Measurements from ENCODE around the gene PPP1R26.
"Not testable (repeated sequence)": the region's sequence is repeated elsewhere in the genome, so short reads cannot be mapped to it uniquely, and the experiment has no call there.

PPP1R26 gene

DNA sequence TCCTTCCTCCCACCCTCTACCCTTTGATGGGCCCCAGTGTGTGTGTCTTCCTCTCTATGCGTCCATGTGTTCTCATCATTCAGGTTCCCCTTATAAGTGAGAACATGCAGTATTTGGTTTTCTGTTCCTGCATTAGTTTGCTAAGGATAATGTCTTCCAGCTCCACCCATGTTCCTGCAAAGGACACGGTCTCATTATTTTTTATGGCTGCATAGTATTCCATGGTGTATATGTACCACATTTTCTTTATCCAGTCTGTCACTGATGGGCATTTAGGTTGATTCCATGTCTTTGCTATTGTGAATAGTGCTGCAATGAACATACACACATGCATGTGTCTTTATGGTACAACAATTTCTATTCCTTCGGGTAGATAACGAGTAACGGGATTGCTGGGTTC lies 21.1 kb upstream of the PPP1R26 start:
- DNase-seq (ENCODE audit: low read depth, low spot score), result not testable (repeated sequence)

DNA sequence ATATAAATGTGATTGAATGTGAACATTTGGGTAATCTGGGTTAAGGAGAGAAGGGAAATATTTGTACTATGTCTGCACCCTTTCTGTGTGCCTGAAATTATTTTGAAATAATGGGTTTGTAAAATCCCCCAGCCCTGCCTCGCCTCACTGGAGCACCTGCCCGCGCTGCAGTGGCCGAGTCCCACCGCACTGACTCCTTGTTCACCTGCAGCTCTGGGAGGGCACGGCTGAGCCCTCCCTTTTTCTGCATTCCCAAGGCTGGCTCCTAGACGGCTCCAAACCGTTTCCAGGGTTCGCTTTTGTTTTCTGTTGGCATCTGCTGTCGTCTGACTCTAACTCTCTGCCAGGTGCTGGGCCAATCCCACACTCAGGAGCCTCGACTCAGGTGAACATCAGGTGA lies 17.6 kb upstream of the PPP1R26 start:
- no peak for DNase-seq (ENCODE audit: low read depth, low spot score)

DNA sequence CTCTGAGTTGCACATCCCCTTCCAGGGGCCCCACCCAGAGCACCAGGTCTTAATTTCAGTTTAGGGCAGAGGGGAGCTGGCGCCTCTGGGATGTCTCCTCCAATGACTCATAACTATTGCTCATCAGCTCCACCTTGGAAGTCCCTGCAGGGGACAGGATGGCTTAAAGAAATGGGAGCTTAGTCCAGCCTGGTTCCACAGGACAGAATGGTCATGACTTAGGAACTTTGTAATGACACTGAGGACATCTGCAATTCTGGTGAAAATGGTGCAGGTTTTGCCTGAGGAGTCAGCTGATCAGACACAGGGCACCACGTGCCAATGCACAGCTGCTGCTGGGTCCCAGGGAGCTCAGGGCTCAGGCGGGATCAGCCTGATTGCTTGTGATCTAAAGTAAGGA lies 16.4 kb upstream of the PPP1R26 start:
- DNase-seq (ENCODE audit: low read depth, low spot score), result no peak

DNA sequence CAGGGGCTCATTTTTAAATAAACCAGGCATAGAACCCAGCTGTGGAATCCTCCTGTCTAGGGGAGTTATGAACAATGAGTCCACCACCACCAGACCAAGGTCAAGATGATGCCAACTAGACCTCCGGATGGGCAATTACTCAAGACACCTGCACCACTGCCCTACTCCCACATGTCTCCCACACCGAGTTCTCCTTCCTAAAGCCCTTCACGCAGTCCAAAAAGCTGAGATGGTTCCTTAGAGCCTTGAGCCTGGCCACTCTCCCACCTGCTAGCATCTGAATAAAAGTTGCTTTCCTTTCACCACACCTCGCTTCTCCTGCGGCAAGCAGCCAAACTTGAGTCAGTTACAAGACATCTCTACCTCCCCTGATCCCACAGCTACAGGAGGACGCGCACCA lies 15.4 kb upstream of the PPP1R26 start:
- no peak for DNase-seq (ENCODE audit: low read depth, low spot score)

DNA sequence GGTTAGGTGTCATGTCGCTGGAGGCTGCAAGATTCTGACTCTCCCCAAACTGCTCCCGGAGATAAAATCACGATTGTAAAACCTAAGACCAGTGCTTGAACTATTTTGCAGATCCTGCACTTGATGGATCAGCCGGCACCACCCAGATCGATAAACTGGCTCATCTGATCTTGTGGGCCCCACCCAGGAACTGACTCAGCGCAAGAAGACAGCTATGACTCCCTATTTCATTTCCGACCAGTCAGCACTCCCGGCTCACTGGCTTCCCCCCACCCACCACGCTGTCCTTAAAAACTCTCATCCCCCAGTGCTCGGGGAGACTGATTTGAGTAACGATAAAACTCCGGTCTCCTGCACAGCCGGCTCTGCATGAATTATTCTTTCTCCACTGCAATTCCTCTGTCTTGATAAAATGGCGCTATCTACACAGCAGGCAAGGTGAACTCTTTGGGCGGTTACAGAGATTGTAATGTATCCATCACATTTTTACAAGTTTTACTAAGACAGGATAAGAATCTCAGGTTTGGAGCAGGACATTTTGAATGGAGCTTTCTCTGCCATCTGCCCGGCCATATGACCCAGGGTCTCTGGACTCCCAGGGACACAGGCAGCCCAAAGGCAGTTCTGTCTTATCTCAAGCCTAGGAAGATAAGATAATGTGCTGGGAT lies 10.6 kb upstream of the PPP1R26 start:
- DNase-seq (ENCODE audit: low read depth, low spot score), result peak; percentile 22

DNA sequence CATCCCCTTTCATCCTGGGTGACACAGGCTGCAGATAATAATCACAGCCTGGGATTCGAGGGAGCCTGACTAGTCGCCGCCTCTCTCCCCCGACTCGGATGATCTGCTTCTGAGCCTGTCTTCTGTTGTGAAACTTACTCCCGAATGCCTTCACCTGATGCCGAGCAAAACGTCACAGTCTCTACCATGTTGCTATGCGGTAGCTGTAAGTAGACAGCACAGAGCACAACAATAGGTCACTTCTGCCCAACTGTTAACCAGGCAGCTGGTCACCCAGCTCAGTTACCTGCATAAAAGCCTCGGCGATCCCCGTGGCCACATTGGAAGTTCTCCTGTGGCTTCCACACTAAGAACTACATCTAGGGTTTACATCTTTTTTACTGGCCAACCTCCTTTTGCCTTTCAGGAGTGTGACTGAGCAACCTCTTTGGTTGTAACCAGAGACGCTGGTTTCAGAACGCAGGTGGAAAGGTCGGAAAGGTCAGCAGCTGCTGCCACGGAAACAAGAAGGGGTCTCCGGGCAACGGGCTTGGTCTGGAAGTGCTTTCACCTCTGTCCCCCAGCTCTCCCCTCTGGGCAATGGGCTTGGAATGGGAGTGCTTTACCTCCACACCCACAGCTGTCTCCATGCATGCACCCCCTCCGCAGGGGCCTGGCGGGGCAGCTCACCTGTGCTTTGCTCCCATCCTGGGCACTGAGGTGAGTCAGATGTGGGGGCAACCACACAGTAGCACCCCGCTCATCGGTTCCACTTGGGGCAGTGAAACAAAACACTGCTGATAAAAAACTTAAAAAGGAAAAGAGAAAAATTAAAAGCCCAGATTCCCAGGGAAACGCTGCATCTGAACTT lies 7.6 kb upstream of the PPP1R26 start:
- DNase-seq (ENCODE audit: low read depth, low spot score), result no peak

DNA sequence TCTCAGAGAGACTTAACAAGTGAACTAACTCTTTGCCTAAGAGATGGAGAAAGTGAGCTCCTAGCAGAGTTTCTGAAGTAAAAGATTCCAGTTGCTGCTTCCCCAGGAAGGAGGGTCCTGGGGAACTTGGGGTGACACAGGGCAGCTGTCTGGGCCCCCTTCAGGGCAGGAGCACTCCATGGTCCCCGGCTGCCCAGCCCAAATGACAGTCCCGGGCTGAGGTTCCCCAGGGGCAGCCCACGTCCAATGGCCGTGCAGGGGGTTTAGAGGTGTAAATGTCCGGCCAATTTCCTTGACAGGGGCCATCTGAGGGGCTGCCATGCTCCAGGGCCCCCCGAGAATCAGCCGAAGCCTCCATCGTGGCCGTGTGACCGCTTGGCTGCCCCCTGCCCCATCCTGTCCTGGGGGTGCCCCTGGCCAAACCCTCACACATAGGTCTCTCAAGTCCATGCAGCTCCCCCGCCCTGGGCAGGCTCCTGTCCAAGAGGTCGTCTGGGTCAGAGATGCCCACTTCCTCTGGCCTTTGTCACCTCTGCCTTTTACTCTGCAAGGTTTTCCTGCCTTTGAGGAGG lies 5.5 kb upstream of the PPP1R26 start:
- no peak for DNase-seq (ENCODE audit: low read depth, low spot score)

DNA sequence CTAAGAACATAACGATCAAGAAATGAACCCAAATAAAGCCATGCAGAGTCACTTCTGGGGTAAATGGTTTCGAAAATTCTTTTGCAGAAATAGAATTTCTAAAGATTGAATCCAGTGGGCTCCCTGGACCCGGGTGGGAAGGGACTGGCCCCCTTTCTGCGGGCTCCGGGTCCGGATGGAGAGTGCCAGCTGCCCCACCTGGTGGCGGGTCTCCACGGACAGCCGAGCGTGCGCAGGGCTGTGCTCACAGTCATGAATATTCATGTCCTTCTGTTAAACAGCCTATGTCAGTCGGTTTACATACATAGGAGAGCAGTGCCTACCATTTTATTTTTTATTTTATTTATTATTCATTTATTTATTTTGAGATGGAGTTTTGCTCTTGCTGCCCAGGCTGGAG lies 4.7 kb upstream of the PPP1R26 start:
- DNase-seq (ENCODE audit: low read depth, low spot score), result no peak

DNA sequence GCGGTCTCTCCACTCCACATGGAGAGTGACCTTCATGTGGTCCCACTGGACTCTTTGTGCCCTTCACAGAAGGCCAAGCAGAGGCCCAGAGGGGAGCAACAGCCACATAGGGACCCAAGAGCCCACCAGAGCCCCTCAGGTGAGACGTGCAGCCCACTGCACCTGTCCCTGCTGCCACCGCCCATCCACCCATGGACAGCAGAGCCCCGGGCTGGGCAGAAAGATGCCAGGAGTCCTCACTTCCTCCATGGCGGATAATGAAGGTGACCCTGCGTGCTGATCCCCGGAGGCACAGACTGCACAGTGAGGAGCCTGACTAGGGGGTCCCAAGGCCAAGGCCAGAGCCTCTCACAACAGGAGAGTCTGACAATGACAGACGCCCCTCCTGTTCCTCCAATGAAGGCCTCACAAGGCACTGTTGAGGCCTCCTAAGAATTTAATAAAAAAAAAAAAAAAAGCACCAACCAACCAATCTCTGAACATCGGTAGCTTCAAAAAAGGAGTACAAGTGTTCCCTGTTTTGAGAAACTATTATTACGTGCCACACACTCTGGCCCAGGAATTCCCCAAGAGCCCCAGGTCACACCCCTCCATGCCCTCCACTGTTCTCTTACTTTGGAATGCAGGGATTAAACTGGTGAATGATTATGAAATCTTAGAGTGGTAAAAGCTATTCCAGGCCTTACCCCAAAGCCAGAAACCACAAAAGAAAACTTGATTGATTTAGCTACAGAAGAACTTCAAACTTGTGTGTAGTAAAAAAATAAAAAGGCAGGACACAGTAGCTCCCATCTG lies 2.8 kb upstream of the PPP1R26 start:
- no peak for DNase-seq (ENCODE audit: low read depth, low spot score)

DNA sequence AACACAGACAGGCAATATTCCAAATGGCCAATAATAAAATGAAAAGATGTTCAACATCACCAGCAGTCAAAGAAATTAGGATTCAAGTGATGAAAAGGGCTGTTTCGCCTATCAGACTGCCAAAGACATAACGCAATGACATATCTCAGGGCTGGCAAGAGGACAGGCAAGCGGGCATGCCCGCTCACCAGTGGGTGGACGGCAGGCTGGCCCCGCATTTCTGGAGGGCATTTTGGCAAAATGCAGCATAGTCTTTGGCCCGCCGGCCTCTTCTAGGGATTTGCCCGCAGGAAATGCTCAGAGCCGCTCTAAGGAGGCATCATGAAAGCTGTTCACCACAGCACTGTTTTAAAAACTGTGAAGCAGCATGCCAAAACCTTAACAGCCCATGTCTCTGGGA lies 1.4 kb upstream of the PPP1R26 start:
- no peak for DNase-seq (ENCODE audit: low read depth, low spot score)

DNA sequence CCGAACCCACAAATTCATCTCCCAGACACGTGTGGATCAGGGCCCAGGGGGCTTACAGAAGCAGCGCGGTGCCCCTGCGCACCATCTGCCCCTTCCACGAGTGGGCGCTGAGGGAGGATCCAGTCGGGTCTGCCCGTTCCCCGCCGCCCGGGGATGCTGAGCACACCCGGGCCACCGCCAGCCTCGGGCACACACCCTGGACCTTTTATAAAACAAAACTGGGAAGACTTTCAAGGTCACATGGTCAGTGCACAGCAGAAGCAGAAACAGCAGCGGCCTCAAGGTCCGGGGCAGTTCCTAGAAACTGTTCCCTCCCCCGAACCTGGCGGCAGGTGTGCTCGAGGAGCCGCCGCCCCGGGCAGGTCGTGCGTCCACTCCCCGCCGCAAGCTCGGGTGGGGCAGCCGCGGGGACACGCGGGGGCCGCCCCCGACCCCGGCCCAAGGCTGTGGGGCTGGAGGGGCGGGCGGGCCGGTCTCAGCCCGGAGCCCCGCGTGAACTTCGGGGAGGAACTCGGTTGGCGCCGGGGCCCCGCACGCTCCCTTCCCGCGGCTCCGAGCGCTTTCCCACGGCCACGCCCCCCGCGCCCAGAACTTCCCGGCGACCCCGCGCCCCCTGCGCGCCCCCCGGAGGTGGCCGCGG lies 633 bp upstream of the PPP1R26 start:
- DNase-seq (ENCODE audit: low read depth, low spot score), result no peak

DNA sequence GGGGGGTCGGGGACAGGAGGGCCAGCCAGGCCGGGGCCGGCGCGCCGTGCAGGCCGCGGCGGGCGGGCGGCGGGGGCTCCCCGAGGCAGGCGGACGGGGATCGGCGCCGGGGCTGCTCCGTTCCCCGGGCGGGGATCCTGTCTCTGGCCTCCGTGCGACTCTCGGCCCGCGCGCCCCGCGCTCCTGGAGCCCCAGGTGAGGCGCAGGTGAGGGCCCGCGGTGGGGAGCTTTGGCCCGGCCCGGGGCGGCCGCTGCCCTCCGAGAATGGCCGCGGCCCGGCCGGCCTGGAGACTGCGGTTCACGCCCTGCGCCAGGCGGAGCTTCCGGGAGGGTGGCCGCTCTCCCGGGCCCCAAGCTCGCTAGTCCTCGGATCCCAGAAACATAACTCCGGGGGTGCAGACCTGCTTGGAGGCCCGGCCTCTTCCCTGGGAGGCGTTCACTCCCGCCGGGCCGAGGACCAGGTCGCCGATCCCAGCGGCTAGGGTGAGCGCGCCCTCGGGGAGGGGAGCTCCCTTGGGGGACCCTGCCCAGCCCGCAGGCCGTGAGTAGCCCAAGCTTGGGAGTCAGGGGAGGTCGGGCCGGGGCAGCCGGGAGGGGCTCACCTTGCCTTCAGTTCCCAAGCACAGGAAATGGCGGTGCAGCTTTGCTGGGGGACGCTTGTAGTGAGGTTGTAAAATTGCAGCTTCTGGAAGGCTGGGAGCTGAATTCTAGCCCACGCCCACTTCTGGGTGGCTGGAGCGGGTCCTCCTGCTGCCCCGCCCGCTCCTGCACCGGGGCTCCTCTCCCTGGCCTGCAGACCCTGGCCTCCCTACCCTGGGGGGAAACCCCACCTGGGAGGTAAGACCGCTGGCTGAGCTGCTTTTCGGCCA lies 723 bp downstream of the PPP1R26 start:
- no peak for DNase-seq (ENCODE audit: low read depth, low spot score)

DNA sequence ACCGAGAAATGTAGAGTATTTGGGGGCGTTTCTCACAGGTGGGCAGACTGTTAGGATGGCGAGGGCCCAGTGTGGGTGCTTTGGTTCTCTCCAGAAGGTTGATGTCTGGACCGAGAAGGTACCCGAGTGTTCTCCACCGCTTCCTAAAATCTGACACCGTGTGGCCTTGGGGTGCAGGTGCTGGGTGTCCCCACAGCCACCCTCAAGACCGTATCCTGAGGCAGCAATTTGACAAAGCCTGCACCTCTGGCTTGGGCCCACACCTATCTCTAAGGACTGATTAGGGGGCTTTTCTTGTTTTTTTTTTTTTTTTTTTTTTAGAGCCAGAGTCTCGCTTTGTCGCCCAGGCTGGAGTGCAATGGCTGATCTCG lies 1.3 kb downstream of the PPP1R26 start:
- DNase-seq (ENCODE audit: low read depth, low spot score), result no peak

DNA sequence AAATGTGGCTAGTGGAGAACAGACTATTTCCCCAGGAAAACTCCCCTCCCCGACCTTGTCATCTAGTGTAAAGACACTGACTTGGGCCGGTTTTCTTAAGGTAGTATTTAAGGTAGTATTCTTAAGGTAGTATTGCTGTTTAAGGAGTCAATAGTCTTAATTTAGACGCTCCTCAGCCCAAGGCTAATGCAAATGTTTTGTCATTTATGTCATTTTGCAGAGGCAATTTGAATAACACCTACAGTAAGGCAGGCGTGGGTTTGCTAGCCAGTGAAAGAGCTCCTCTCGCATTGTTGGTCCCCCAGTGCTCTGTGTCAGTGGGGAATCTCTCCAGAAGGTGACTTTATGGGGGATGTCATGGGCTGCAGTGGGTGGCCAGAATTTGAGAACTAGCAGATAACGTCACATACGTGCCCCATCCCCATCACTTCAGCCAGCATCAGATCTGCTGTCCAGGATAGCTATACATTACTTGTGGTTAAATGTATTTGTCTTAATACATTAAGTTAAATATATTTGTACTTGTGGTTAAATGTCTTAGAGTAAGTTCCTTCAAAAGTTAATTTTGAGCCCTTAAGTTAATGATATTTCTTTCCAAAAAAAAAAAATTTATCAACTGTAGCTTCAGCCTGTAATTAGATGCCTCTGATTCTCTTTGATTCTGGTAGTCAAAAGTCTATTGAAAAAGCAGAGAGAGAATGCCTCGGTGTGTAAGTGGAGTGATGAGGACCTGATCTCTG lies 2.6 kb downstream of the PPP1R26 start:
- no peak for DNase-seq (ENCODE audit: low read depth, low spot score)

DNA sequence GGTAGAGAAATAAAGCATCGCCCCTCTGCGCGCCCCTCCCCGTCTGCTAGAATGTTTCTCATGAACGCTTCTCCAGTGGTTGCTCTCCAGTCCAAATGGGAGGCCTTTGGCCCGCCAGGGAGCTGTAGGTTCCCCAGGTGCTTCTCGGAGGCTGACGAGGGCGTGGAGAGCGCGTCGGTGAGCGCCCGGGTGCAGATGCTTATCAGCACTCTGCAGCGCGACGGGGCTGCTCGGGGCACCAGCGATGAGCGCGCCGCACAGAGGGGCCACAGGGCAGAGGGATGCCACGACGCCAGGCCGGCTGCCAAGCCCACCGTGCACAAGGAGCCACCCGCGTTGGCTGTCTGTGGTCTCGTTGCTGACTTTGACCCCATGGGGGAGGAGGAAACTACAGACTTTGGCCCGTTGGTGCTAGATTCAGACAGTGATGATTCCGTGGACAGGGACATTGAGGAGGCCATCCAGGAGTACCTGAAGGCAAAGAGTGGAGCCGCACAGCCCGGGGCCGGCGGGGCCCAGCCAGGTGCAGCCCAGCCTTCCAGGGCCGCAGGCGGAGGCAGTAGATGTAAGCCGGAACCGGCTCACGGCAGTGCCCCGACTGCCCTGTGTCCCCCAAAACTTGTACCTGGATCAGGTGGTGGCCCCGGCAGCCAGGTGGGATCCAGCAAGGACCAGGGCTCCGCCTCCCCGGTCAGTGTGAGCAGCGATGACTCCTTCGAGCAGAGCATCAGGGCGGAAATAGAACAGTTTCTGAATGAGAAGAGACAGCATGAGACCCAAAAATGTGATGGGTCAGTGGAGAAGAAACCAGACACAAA lies 5.1 kb downstream of the PPP1R26 start:
- no peak for DNase-seq (ENCODE audit: low read depth, low spot score)

DNA sequence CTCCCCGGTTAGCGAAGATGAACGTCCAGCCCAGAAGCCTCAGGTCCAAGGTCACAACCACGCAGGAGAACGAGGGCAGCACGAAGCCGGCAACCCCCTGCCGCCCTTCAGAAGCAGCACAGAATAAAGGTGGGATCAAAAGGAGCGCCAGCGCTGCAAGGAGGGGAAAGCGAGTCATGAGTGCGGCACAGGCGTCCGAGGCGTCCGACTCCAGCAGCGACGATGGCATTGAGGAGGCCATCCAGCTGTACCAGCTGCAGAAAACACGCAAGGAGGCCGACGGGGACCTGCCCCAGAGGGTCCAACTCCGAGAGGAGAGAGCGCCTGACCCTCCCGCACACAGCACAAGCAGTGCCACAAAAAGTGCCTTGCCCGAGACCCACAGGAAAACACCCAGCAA lies 5.8 kb downstream of the PPP1R26 start:
- DNase-seq (ENCODE audit: low read depth, low spot score), result no peak

DNA sequence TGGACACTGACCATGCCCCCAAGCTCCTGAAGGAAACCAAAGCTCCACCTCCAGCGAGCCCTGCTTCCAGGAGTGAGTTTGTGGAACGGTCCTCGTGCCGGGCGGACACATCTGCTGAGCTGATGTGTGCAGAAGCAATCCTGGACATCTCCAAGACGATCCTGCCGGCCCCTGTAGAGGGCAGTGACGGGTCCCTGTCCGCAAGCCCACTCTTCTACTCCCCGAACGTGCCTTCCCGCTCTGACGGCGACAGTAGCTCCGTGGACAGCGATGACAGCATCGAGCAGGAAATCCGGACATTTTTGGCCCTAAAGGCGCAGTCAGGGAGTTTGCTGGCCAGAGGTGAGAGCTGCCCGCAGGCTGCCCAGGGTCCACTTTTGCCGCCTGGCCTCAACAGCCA lies 6.2 kb downstream of the PPP1R26 start:
- DNase-seq (ENCODE audit: low read depth, low spot score), result no peak

DNA sequence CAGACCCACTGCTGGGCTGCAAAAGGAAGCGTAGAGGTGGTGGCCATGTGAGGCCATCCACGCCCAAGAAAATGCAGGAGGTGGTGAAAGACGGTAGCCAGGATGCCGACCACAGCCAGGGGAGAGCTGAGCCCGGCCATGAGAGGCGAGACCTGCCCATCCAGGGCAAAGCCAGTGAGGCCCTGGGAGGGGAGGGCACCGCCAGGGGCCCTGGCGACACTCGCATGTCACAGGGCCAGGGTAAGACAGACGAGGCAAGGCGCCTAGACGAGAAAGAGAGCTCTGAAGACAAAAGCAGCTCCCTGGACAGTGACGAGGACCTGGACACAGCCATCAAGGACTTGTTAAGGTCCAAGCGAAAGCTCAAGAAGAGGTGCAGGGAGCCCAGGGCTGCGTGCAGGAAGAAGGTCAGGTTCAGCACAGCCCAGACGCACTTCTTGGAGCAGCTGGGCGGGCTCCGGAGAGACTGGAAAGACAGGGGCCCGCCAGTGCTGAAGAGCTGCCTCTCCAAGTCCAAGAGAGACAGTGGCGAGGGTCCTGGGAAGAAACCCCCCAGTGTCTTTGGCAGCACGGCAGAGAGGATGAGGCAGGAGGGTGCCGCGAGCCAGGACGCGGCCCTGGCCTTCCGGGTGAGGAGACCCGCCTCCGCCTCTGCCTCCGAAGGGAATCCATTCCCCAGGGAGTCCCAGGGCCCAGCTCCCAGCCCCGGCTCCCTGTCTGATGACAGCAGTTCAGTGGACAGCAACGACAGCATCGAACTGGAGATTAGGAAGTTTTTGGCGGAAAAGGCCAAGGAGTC lies 6.9 kb downstream of the PPP1R26 start:
- DNase-seq (ENCODE audit: low read depth, low spot score), result no peak

Data from activated CD4-positive, CD25-positive, alpha-beta regulatory T cell treated with anti-CD3 and anti-CD28 coated beads, Interleukin-2, amount 50 U/mL, for 16 hours (primary cell).